ENCODE results near the gene STMN1. TPM values are rescaled to one million over a fixed set of nuclear protein-coding genes. Genes with fewer than 3 reads are reported as not detected.

STMN1 gene
- total and polyA plus RNA-seq, 2 of the 8 experiments (the other 6 are each of a cell fraction or from before 2014, with no cell fraction given) = 116 to 564 TPM

DNA sequence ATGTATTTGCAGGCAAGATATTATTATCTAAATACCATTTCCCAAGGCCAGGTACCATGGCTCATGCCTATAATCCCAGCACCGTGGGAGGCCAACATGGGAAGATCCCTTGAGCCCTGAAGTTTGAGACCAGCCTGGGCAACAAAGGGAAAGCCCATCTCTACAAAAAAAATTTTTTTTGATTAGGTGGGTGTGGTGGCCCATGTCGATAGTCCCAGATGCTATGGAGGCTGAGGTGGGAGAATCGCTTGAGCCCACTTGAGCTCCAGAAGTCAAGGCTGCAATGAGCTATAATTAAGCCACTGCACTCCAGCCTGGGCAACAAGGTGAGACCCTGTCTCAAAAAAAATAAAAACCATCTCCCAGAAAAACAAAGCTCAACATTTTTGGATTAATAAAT is 2.2 kb downstream of the STMN1 start:
- Histone ChIP-seq H2AK5ac (ENCODE audit: low read depth, low read length) (no peak overlapping the region), H3K9ac (replicated peaks in 1 of 4; ENCODE audit: extremely low read depth in 1 of 4, low read depth in 3 of 4, low read length in 3 of 4) (peak overlapping the region in 1 of 4 experiments; percentile 13; a peak in 1 of 7 replicates), H3K9me3 (ENCODE audit: insufficient read depth in 2 of 2, low read depth in 1 of 2, low read length in 1 of 2) (no peaks in the 10 kb centered on the region), H3K23ac (ENCODE audit: insufficient read length) (no peak overlapping the region), H2BK120ac (replicated peaks; ENCODE audit: low read depth, low read length) (no peak overlapping the region), H3K23me2 (ENCODE audit: low read depth, low read length) (peaks cover 8% of the 10 kb centered on the region; the same call in 1 of the 2 replicates), H3K56ac (replicated peaks; ENCODE audit: insufficient read length, low read depth, low read length) (no peak overlapping the region), H4K8ac (ENCODE audit: extremely low read depth, insufficient read depth, low read length) (no peak overlapping the region), H3K4me1 (replicated peaks in 1 of 4; ENCODE audit: control insufficient read depth in 3 of 4, insufficient read depth in 4 of 4, low read length in 3 of 4) (peaks cover 5 to 11% (median 8%) of the 10 kb centered on the region in 4 experiments; a peak in 6 of 7 replicates), H2BK5ac (ENCODE audit: low read depth, low read length) (no peak overlapping the region), H3K18ac (ENCODE audit: extremely low read depth, low read length) (no peak overlapping the region), H3K79me1 (ENCODE audit: low read depth, low read length) (0 out of 2 replicates have a peak, but pooled peaks cover 3% of the 10 kb centered on the region), H4K5ac (ENCODE audit: insufficient read length, low read depth, low read length) (no peak overlapping the region), H3K14ac (ENCODE audit: insufficient read length) (no peak overlapping the region), H3K36me3 (ENCODE audit: control insufficient read depth in 2 of 4, insufficient read depth in 4 of 4, low read length in 3 of 4) (peaks cover 25 to 49% (median 40%) of the 10 kb centered on the region in 4 experiments), H3K27ac (ENCODE audit: low read depth, low read length) (no peak overlapping the region), H3K79me2 (ENCODE audit: control insufficient read depth in 1 of 2, insufficient read depth in 2 of 2, low read length in 2 of 2) (peaks cover 15 to 34% of the 10 kb centered on the region in 2 experiments), H3K27me3 (replicated peaks in 1 of 4; ENCODE audit: control insufficient read depth in 3 of 4, extremely low read depth in 1 of 4, insufficient read depth in 3 of 4, low read length in 3 of 4) (no peaks in the 10 kb centered on the region), H2BK12ac (ENCODE audit: low read depth, low read length) (no peak overlapping the region), H3K4me2 (ENCODE audit: insufficient read depth in 1 of 2, low read depth in 2 of 2, low read length in 2 of 2) (peak overlapping the region; percentile 89 to 93), H2AFZ (ENCODE audit: low read length) (no peak overlapping the region), H2BK20ac (ENCODE audit: low read length) (no peak overlapping the region), H3K4me3 (ENCODE audit: extremely low read depth in 1 of 4, insufficient read depth in 2 of 4, low read depth in 3 of 4, low read length in 4 of 4) (peak overlapping the region in 3 of 4 experiments; percentile 76 to 100 (median 95); a peak in 6 of 8 replicates), H2BK15ac (ENCODE audit: low read length) (no peak overlapping the region), H4K20me1 (replicated peaks in 1 of 2; ENCODE audit: control insufficient read depth in 1 of 2, insufficient read depth in 2 of 2, low read length in 2 of 2) (peaks cover 2 to 14% of the 10 kb centered on the region in 2 experiments), H3K4ac (replicated peaks; ENCODE audit: insufficient read length, low read depth, low read length) (no peak overlapping the region), H4K91ac (replicated peaks; ENCODE audit: insufficient read length, low read length) (no peak overlapping the region)
- 88% methylated on average over 3 of the region's 3 CpGs; no CpG with 5 or more reads in 1 of the 2 experiments for WGBS, 2 experiments (ENCODE audit: extremely low coverage in 1 of 2, insufficient coverage in 1 of 2, insufficient read length in 1 of 2, insufficient replicate concordance in 2 of 2, low coverage in 1 of 2, low lambda C conversion rate in 2 of 2, missing lambda C conversion rate in 1 of 2)
- DNase-seq (ENCODE audit: low read depth in 1 of 2, low spot score in 2 of 2) = no peak
- ChIA-PET CTCF (ENCODE audit: partially characterized antibody) (interaction anchor here (0.5 to 16.4 kb wide), 8 partner anchors 10 to 1252 kb away, joined by 3 to 330 read pairs (median 3); partner anchors contain the start of genes PAFAH2 and PAQR7), POLR2A (ENCODE audit: partially characterized antibody) (interaction anchor here (0.6 to 6.4 kb wide), 7 partner anchors 7 to 1142 kb away, joined by 3 to 51 read pairs (median 4); no protein-coding TSS in a partner anchor)
- no peak for TF ChIP-seq HDAC2 (IDR thresholded peaks at IDR 0.05; ENCODE audit: borderline replicate concordance in 1 of 2, low read depth in 2 of 2, low read length in 2 of 2)
- no peak for TF ChIP-seq TEAD4 (IDR thresholded peaks at IDR 0.05; ENCODE audit: low read depth, low read length)
- TF ChIP-seq, protein P1, sequence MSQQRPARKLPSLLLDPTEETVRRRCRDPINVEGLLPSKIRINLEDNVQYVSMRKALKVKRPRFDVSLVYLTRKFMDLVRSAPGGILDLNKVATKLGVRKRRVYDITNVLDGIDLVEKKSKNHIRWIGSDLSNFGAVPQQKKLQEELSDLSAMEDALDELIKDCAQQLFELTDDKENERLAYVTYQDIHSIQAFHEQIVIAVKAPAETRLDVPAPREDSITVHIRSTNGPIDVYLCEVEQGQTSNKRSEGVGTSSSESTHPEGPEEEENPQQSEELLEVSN (IDR thresholded peaks at IDR 0.05) = no peak
- no peak for TF ChIP-seq JUND (IDR thresholded peaks at IDR 0.05; ENCODE audit: low read length)
- TF ChIP-seq GTF2F1 (IDR thresholded peaks at IDR 0.05; ENCODE audit: borderline replicate concordance, low read depth, low read length) = no peak
- FAIRE-seq = no peak

Measured in H1 (cell line).